GM21423 (cell line): ENCODE results near the gene EGFL7.

Experiments used
- ATAC-seq: cut with Tn5 transposase; IDR thresholded peaks from one replicate; pipeline ENCODE4 v1.9.1; 2021; ENCODE audit warnings: mild to moderate bottlenecking, moderate library complexity; ENCODE audit not compliant: unreplicated experiment

Gene EGFL7

DNA sequence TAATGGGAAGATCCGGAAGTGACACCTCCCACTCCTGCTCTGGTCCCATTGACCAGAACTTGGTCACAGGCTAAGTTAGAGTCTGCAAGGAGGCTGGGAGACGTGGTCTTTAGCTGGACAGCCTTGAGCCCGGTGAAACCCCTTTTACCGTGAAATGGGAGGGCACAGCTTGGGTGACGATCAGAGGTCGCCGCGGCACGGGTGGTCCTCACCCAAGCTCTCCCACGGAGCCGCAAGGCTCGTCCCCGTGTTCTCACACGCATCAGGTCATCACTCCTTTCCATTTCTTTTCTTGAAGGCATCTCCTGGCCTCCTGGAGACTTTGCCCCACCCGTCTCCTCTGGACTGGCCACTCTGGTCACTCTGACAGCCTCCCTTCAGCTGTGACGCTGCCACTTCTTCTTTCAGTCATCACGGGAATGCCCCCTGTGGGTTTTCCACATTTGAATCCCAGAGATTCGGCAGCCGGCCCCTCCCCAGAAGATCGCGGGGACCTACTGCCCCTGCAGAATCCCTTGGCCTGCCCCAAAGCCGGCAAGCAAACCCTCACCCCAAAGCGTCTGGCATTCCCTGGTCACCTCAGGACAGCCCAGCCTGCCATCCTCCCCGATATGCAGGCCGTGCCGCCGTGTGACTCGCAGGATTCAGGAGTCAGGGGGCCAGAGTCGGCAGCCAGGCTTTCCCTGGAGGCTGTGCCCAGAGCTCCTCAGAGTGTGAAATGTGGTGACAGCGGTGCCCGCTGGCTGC lies 18.9 kb upstream of the EGFL7 start:
- no peak for ATAC-seq

DNA sequence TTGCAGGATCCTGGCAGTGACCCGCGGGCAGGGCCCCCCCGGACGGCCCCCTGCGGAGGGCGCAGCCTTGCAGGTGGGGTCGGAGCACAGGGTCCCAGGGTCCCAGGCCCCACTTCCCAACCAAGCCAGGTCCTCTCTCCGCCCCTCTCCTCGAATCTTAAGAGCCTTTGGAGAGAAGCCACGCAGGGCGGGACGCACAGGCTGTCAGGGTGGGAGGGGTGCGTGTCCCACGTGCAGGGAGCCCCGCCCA lies 18.4 kb upstream of the EGFL7 start:
- ATAC-seq: no peak

DNA sequence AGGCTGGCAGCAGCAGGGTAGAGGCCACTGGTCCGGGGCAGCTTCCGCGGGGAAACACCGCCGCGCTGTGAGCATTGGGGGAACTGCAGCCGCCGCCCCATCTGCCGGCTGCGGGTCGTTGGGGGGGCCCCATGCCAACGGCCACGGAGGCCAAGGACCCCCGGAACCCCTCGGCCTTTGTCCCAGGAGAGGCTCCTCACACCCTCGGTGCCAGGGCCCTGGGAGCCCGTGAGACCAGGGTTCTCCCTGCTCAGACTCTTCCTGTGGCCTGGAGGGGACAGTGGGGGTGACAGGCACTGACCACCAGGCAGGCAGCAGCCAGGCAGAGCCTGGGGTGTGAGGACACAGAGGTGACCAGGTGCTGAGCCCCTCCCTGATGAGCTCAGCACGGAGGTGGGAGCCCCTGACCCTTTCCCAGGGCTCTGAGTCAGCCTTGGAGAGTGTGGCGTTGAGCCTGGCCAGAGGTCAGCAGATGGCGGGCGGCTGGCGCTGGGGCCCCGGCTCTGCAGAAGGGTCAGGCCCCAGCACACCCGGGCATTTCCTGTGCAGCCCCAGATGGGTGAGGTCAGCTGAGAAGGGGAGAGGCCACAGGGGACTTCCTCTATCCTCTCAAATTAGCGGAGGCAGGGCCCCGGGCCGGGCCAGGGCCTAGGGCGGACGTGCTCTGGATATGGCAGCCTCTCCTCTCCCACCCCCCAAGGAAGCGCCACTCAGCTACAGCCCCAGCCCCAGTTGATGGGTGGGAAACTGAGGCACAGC lies 17.9 kb upstream of the EGFL7 start:
- ATAC-seq: peak; percentile 50

DNA sequence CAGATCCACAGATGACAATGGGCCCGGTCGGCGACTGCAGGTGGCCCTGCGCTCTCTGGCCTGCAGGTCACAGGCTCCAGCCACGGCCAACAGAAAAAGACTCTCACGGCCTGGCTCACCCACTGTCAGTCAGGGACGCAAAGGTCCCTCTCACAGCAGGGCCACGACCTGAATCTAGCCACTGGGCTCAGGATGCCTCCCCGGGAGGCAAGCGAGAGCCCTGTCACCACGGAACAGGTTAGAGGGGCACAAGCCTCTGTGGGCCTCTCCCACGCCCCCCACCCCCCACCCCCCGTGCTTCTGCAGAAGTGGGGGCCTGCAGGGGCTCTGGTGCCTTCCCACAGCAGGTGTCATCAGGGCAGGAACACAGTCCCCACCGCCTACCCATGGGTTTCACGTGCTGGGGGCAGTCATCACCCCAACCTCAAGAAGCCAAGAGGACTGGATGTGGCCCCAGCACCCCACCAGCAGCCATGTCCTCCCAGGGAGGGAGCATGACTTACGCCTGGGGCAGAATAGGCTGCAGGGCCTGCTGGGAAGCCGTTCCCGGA lies 17.3 kb upstream of the EGFL7 start:
- no peak for ATAC-seq

DNA sequence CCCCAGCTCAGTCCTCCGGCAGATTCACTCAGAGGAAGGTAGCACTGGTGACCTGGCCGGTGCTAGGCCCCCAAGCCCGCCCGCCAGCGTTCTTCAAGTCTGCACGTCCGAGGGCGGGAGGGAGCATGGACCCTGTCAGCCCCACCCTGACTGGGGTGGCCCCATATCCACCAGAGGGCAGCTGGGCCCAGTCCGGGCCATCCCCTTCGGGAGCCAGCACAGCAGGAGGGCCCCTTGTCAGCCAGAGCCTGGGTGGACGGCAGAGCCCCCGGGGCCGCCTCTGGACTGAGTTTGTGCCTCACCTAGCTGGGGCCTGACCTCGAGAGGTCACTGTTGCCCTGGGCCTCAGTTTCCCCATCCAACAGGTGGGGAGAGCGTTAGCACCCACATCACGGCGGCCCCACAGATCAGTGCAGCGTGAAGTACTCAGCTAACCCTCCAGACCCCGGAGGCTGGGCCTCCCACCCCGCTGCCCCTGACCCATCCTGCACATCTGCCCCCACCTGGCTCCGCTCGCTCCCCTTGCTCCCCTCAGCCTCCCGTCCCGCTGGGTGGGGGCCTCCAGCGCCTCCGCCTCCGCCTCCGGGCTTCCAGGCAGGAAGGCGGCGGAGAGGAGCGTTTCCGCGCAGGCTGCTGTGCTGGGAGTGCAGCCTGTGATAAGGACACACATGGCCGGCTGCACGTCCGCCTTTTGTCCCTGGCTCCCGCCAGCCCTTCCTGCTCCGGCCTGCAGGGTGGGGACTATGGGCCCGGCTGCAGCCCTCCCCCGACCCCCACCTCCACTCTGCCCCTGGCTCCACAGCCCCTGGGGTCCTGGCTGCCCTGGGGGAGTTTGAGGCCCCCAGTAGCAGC lies 16.6 kb upstream of the EGFL7 start:
- no peak for ATAC-seq

DNA sequence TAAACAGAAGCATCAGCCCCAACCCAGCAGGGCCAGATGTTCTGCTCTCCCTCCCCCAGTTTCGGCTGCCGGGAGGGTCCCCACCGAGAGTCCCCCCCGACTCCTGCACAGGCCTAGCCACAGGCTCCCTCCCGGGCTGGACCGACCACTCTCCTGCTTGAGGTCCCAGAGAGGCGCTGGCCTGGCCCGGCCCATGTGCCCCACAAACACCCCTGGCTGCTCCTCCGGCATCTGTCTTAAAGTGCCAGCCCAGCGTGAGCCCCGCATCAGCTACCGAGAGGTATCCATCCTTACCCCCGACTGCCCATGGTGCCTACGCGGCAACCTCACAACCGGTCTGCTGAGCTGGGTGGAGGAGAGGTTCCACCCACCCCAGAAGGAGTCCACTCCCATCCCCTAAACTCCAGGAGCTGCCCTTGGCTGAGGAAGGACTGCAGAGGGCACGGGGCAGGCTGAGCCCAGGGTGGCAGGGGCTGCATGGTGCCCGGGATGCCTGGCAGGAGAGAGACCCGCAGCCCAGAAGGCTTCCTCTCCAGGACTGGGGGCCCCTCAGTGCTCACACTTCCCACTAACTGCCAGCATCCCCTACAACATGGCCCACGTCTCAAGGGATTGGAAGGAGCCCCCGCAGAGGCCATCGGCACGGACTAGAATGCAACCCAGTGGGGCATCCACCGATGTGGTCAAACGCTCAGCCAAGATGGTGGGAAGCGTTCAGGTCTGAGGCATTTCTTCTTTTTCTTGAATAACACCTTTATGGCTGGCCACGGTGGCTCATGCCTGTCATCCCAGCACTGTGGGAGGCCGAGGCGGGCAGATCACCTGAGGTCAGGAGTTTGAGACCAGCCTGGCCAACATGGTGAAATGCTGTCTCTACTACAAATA lies 15.6 kb upstream of the EGFL7 start:
- ATAC-seq: no peak

DNA sequence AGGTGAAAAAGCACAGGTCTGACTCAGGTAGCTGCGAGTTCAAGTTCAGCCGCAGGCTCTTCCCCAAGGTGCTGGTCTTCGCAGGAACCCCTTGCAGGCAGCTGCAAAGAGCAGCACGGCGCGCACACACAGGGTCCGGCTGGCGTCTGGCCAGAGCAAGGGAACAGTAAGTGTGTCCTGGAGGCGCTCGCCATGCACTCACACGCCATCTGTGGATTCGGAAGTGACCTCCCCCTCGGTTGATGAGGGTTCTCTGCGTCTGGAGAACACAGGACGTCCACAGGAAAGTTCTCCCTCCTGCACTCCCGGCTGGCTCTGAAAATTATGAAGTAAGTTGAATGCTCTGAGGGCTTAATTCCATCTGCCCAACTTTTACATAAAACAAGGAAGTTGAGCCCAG lies 14.0 kb upstream of the EGFL7 start:
- ATAC-seq: no peak

DNA sequence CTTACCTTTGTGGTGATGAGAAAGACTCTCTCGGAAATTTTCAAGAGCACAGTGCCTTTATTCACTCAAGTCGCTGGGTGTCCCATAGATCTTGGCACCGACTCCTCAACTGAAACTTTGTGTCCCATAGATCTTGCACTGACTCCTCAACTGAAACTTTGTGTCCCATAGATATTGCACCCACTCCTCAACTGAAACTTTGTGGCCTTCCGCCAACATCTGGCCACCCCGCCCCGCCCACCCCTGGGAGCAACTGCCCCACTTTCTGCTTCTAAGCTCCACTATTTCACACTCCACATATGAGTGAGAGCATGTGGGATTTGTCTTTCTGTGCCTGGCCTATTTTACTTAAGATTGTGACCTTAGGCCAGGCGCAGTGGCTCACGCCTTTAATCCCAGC lies 12.7 kb upstream of the EGFL7 start:
- ATAC-seq: no peak

DNA sequence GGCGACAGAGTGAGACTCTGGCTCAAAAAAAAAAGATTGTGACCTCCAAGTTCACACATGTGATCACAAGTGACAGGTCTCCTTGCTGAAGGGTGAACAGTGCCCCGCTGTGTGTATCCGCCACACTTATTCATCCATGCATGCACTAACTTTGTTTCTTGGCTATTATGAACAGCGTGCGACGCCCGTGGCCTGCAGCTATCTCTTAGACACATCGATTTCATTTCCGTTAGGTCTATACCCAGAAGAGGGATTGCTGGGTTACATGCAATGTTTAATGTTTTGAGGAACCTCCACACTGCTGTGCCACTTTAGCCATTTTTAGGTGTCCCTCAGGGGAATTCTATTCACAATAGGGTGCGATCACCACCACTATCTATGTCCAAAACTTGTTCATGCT lies 12.1 kb upstream of the EGFL7 start:
- no peak for ATAC-seq

DNA sequence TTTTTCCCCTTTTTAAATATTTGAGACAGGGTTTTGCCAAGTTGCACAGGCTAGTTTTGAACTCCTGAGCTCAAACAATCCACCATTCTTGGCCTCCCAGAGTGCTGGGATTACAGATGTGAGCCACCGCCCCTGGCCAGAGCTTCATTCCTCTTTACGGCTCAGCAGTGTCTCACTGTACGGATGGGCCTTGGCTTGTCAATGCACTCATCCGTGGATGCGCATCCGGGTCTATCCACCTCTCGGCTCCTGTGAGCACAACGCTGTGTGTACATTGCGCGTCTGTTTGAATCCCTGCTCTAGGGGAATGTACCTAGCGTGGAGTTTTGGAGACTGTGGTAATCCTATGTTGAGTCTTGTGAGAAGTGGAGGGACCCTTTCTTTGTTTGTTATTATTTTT lies 10.9 kb upstream of the EGFL7 start:
- no peak for ATAC-seq

DNA sequence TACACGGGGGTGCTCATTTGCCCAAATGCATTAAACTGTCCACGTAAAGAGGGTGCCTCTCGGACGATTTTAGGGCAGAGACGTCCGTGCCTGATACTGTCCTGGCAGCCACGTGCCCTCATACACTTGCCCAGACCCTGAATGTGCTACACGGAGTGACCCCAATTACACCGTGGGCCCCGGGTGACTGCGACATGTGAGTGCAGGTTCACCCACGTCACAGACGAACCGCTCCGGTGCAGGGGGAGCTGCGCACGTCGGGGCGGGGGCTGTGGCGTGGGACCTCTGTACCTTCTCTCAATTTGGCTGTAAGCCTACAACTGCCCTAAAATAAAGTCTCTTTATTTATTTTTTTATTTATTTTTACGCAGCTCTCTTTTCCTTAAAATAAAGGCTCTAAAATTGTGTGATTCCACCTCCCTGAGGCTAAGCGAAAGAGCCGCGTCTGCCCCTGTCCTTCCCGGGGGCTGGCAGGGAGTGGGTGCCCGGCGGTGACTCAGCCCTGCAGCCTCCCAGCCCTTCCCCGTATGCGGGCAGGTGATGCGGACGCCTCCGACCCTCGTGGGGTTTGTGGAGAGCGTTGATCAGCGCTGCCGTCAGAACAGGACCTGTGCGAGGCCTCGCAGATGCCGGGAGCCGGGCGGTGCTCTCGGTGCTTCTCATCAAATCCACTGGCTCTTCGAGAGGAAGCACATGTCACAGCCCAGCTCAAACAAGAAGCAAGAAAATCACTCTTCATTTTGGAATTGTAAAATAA lies 9.2 kb upstream of the EGFL7 start:
- ATAC-seq: no peak

DNA sequence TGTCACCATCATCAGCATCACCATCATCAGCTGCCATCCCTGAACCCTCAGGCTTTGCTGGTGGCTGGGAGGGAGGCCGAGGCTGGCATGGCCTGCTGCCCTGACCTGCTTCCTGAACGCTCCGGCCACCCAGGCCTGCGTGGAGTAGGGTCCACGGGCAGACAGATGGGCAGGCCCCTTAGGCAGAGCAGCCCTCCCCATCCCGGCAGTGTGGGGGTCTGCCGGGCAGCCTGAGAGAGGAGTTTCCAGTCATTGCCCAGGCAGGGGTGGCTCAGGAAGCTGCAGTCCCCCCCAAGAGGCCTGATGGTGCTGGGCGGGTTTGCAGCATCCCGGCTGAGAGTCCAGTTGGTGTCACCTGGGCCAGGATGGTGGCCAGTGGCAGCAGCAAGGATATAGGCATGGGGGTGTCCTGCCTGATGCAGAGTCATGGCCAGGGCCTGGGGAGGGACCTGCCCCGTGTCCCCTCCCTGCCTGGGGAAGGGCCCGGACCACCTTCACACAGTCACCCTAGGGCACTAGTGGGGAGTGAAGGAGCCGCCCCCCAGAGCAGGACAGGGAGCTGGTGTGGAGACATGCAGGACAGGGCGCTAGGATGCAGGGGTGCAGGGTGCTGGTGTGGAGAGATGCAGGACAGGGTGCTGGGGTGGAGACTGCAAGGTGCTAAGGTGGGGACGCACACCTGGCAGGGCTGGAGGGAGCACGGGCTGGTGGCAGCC lies 7.7 kb upstream of the EGFL7 start:
- no peak for ATAC-seq

DNA sequence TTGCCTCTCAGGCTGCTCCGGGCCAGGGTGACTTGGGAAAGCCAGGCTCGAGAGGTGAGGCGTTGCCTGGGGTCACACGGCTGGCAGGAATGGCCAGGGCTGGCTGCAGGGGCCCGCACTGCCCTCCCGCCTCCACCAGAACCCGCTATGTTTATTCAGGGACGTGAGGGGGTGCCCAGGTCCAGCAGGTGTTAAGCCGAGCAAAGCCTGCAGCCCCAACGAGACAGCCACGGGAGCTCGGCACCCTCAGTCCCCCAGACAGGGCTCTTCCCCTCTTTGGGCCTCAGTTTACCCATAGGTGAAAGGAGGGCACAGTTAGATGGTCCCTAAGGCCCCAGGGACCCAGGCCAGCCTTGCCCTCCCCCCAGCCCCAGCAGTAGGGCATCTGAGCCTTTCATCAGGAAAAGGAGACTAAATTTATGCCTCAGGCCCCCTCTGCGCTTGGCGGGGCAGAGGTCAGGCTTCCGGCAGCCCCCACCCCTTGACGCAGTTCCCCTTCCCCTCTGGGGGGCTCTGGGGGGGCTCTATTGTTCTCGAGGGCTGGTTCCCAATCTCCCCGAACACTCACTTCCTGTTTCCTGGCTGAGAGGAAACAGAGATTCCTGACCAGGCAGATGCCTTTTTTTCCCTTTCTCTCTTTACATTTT lies 7.1 kb upstream of the EGFL7 start:
- ATAC-seq: no peak

DNA sequence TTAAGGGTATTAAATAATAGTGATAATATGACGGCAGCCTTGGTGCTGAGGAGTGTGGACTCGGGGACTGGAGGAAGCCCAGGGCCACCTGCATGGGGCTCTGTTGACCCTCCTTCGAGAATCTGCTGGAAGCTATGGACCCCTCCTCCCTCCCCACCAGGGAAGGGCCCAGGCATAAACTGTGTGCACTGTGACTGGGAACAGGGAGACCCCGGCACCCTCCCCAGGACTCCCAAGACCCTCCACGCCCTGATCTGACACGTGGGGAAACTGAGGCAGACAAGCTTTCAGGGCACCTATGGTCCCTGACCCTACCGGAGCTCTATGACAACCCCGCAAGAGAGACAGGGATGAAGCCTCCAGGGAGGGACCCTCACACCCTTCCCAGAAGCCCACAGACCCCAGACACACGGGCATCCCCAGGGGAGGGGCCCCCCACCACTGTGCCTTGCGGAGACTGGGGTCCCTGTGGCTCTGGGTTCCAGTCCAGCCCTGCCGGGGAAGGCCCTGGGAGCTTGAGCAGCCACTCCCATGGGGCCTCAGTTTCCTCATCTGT lies 6.5 kb upstream of the EGFL7 start:
- ATAC-seq: no peak

DNA sequence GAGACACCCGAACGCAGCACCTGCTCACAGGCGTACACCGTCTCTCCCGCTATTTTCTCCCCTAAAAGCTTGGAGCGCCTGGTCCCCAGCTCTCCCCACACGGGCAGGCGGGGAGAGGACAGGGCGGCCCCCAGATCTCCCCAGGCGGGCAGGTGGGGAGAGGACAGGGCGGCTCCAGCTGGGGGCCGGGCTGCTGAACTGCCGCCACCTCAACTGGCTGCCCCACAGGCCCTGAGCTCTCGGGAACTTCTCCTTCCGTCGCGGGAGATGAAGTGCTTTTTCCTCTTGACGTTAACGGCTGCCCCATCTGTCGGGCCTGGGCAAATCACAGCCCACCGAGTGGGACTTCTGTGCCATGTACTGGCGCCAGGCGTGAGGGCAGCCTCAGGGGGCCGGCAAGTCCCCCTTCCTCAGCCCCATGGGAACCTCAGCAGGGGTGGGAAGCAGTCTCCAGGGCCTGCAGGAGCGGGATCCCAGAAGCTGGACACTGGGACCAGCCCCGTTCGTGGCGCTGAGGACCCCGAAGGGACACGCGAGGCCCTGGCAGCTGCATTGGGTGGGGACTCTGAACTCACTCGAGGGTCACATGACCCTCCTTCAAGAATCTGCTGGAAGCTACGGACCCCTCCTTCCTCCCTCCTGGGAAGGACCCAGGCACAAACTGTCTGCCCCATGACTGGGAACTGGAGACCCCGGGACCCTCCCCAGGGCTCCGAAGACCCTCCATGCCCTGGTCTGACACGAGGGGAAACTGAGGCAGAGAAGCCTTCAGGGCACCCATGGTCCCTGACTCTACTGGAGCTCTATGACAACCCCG lies 5.7 kb upstream of the EGFL7 start:
- no peak for ATAC-seq

DNA sequence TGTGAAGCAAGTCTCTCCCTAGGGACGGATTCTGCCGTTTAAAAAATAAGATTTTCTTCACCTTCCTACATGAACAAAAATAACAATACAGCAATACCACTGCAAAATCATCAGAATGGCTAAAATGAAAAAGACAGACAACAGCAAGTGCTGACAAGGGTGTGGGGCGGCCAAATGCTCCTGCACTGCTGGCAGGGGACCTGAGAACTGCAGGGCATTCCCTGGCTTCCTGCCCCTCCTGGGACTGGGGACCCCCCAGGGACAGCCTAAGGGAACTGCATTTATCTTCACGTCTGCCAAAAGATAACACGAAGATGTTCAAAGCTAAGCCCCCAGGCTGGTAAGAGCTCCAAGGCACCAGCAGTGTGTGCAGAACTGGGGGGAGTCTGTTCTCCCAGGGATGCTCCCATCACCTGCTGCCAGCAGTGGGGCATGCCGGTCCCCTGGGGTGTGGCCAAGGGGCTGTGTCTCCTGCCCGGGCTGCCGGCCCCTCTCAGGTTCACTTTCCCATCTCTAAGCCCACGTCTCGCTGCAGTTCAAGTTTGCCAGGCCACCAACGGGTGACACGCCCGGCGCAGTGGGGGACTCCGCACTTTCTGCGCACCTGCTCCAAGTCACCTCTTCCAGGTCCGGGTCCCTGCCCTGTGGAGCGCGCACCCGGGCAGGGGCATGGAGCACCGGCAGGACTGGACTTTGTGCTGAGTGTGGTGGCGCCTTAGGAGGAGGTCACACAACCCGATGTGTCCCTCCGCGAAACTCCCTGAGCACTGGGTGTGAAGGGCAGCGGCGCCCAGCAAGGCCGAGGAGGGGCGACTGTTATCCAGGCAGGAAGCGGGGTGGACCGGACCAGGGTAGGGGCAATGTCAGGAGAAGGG lies 4.5 kb upstream of the EGFL7 start:
- ATAC-seq: no peak
